Measurements from ENCODE around the gene COL11A2. TPM values are rescaled to one million over a fixed set of nuclear protein-coding genes. Genes with fewer than 3 reads are reported as not detected.

COL11A2 gene
- total and polyA plus RNA-seq, 2 experiments from 2014 or later = 1.6 to 2.7 TPM

DNA sequence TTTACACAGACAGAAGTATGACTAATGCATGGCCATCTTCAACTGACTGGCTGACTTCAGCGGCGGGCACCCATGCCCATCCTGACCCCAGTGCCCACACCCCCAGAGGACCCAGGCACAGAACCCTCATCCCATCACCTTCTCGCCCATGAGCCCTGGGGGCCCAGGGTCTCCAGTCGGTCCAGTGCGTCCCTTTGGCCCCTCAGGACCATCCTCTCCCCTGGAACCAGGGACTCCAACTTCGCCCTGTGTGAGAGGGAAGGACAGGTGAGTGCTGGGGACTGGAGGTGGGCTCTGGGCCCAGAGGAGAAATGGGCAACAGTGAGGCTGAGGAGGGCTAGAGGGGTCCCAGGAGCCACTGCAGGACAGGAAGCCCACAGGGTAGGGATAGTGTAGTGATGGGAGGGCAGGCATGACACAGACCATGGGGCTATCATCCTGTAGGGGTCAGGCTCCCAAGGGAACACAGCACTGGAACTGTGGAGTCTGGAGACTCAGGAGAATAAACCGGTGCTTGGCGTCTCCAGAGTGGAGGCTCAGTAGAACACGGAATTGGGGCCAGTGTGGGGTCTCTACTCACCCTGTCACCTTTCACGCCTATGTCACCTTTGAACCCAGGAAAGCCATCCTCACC, 16.7 kb downstream of the COL11A2 start:
- H3K79me2 ChIP-seq (replicated peaks; ENCODE audit: insufficient read depth) = no peaks in the 10 kb centered on the region
- TF ChIP-seq CREB1 (CRISPR knock-in tag; IDR thresholded peaks at IDR 0.05; ENCODE audit: low read depth) = no peak
- TF ChIP-seq, protein P1, sequence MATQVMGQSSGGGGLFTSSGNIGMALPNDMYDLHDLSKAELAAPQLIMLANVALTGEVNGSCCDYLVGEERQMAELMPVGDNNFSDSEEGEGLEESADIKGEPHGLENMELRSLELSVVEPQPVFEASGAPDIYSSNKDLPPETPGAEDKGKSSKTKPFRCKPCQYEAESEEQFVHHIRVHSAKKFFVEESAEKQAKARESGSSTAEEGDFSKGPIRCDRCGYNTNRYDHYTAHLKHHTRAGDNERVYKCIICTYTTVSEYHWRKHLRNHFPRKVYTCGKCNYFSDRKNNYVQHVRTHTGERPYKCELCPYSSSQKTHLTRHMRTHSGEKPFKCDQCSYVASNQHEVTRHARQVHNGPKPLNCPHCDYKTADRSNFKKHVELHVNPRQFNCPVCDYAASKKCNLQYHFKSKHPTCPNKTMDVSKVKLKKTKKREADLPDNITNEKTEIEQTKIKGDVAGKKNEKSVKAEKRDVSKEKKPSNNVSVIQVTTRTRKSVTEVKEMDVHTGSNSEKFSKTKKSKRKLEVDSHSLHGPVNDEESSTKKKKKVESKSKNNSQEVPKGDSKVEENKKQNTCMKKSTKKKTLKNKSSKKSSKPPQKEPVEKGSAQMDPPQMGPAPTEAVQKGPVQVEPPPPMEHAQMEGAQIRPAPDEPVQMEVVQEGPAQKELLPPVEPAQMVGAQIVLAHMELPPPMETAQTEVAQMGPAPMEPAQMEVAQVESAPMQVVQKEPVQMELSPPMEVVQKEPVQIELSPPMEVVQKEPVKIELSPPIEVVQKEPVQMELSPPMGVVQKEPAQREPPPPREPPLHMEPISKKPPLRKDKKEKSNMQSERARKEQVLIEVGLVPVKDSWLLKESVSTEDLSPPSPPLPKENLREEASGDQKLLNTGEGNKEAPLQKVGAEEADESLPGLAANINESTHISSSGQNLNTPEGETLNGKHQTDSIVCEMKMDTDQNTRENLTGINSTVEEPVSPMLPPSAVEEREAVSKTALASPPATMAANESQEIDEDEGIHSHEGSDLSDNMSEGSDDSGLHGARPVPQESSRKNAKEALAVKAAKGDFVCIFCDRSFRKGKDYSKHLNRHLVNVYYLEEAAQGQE (IDR thresholded peaks at IDR 0.05; ENCODE audit: unreplicated experiment) = no peak
- TF ChIP-seq, protein P2, sequence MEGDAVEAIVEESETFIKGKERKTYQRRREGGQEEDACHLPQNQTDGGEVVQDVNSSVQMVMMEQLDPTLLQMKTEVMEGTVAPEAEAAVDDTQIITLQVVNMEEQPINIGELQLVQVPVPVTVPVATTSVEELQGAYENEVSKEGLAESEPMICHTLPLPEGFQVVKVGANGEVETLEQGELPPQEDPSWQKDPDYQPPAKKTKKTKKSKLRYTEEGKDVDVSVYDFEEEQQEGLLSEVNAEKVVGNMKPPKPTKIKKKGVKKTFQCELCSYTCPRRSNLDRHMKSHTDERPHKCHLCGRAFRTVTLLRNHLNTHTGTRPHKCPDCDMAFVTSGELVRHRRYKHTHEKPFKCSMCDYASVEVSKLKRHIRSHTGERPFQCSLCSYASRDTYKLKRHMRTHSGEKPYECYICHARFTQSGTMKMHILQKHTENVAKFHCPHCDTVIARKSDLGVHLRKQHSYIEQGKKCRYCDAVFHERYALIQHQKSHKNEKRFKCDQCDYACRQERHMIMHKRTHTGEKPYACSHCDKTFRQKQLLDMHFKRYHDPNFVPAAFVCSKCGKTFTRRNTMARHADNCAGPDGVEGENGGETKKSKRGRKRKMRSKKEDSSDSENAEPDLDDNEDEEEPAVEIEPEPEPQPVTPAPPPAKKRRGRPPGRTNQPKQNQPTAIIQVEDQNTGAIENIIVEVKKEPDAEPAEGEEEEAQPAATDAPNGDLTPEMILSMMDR (conservative IDR thresholded peaks at IDR 0.05; ENCODE audit: low read depth in 2 of 2) = peak in 1 of 2 experiments; percentile 49; a peak in 2 of 4 replicates
- TF ChIP-seq JUNB (IDR thresholded peaks at IDR 0.05; ENCODE audit: unreplicated experiment) = no peak
- H3K4me1 Mint-ChIP-seq = peaks cover 6% of the 10 kb centered on the region

DNA sequence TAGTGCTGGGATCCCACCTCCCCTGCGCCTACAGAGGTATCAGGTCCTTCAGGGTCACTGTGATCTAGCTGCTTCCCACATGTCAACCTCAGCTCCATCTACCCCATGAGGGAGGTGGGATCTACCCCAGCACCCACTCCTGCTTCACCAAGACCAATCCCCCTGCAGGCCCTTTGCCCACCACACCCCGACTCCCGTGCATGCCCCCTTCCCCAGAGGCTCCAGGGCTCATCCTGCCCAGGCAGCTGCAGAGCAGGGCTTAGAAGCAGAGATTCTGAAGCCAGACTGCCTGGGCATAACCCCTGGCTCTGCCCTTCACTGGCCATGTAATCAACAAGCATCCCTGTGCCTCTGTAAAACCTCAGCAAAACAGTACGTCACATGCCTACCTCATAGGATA, 17.5 kb downstream of the COL11A2 start:
- Mint-ChIP-seq H3K9me3 (no peaks in the 10 kb centered on the region), H3K27ac (no peak overlapping the region), H3K4me3 (no peak overlapping the region), H3K4me1 (peaks cover 6% of the 10 kb centered on the region), H3K27me3 (ENCODE audit: insufficient read depth, low read depth, poor library complexity) (peaks cover 10% of the 10 kb centered on the region), H3K36me3 (ENCODE audit: low read depth) (no peaks in the 10 kb centered on the region)
- ATAC-seq = no peak
- Histone ChIP-seq H3K4me2 (no peak overlapping the region), H3K27ac (ENCODE audit: low read depth) (no peak overlapping the region), H3K4me1 (ENCODE audit: insufficient read depth) (no peaks in the 10 kb centered on the region; the same call in 1 of the 2 replicates), H3K27me3 (ENCODE audit: insufficient read depth) (no peaks in the 10 kb centered on the region), H3K4me3 (no peak overlapping the region), H4K20me1 (replicated peaks; ENCODE audit: insufficient read depth) (no peaks in the 10 kb centered on the region), H2AFZ (no peak overlapping the region), H3K79me2 (replicated peaks; ENCODE audit: insufficient read depth) (no peaks in the 10 kb centered on the region), H3K9me2 (ENCODE audit: insufficient read depth) (no peaks in the 10 kb centered on the region), H3F3A (replicated peaks; ENCODE audit: low read depth) (no peaks in the 10 kb centered on the region), H3K36me3 (ENCODE audit: insufficient read depth) (no peaks in the 10 kb centered on the region)
- no peak for DNase-seq (ENCODE audit: low spot score)
- TF ChIP-seq ZNF331 (CRISPR knock-in tag; IDR thresholded peaks at IDR 0.05; ENCODE audit: low read depth) (no peak), ZNF114 (CRISPR knock-in tag; IDR thresholded peaks at IDR 0.05) (no peak), EZH2 (IDR thresholded peaks at IDR 0.05; ENCODE audit: low read depth, unreplicated experiment) (no peak), JUNB (IDR thresholded peaks at IDR 0.05; ENCODE audit: unreplicated experiment) (no peak), POLR2AphosphoS5 (IDR thresholded peaks at IDR 0.05; ENCODE audit: low read depth) (no peak), STAT1 (IDR thresholded peaks at IDR 0.05; ENCODE audit: unreplicated experiment) (no peak), CREB1 (CRISPR knock-in tag; IDR thresholded peaks at IDR 0.05; ENCODE audit: low read depth) (no peak), NANOG (IDR thresholded peaks at IDR 0.05; ENCODE audit: borderline replicate concordance) (no peak)
- TF ChIP-seq, protein P1 (IDR thresholded peaks at IDR 0.05; ENCODE audit: unreplicated experiment) = no peak
- TF ChIP-seq, protein P3, sequence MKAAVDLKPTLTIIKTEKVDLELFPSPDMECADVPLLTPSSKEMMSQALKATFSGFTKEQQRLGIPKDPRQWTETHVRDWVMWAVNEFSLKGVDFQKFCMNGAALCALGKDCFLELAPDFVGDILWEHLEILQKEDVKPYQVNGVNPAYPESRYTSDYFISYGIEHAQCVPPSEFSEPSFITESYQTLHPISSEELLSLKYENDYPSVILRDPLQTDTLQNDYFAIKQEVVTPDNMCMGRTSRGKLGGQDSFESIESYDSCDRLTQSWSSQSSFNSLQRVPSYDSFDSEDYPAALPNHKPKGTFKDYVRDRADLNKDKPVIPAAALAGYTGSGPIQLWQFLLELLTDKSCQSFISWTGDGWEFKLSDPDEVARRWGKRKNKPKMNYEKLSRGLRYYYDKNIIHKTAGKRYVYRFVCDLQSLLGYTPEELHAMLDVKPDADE (IDR thresholded peaks at IDR 0.05) = no peak
- TF ChIP-seq, protein P2 (conservative IDR thresholded peaks at IDR 0.05; ENCODE audit: low read depth in 2 of 2) = no peak

More for the DNA sequence above, 16.7 kb downstream of the COL11A2 start:
- Histone ChIP-seq H3K4me3 (no peak overlapping the region), H3K27me3 (ENCODE audit: insufficient read depth) (no peaks in the 10 kb centered on the region), H3K27ac (ENCODE audit: low read depth) (no peak overlapping the region), H3K4me2 (no peak overlapping the region), H4K20me1 (replicated peaks; ENCODE audit: insufficient read depth) (no peaks in the 10 kb centered on the region), H3K36me3 (ENCODE audit: insufficient read depth) (no peaks in the 10 kb centered on the region), H3F3A (replicated peaks; ENCODE audit: low read depth) (no peaks in the 10 kb centered on the region), H2AFZ (no peak overlapping the region), H3K9me2 (ENCODE audit: insufficient read depth) (no peaks in the 10 kb centered on the region), H3K4me1 (ENCODE audit: insufficient read depth) (no peaks in the 10 kb centered on the region; the same call in 1 of the 2 replicates)
- Mint-ChIP-seq H3K27ac (no peak overlapping the region), H3K9me3 (no peaks in the 10 kb centered on the region), H3K27me3 (ENCODE audit: insufficient read depth, low read depth, poor library complexity) (peaks cover 12% of the 10 kb centered on the region), H3K36me3 (ENCODE audit: low read depth) (no peaks in the 10 kb centered on the region), H3K4me3 (no peak overlapping the region)
- DNase-seq (ENCODE audit: low spot score) = no peak
- peak; percentile 50 for ATAC-seq

Measured in GM23338 (cell line).